IPS DF 6.9 (cell line): ENCODE data around the gene TNIP1.

Experiments used
- DNase-seq: peaks from one replicate; pipeline ENCODE4 v3.0.0-alpha.2; 2013; ENCODE audit warnings: low read depth, low spot score
- H3K27ac ChIP-seq: one replicate; pipeline ENCODE4 v1.5.1; 2013; ENCODE audit warnings: low read length, control low read depth
- H3K27me3 ChIP-seq: 2 replicates; pipeline ENCODE4 v1.6.1; 2013; ENCODE audit warnings: mild to moderate bottlenecking, low read length; ENCODE audit not compliant: control insufficient read depth, insufficient read depth
- H3K36me3 ChIP-seq: 2 replicates; pipeline ENCODE4 v1.6.1; 2013; ENCODE audit warnings: low read length; ENCODE audit not compliant: control insufficient read depth, insufficient read depth
- H3K4me1 ChIP-seq: 2 replicates; pipeline ENCODE4 v1.6.1; 2013; ENCODE audit warnings: low read length; ENCODE audit not compliant: control insufficient read depth, insufficient read depth
- H3K4me3 ChIP-seq: 2 replicates; pipeline ENCODE4 v1.5.1; 2013; ENCODE audit warnings: mild to moderate bottlenecking, low read length
- H3K9me3 ChIP-seq: 2 replicates; pipeline ENCODE4 v1.6.1; 2013; ENCODE audit warnings: low read length, inconsistent platforms; ENCODE audit not compliant: control insufficient read depth, insufficient read depth
- WGBS: extraction: QIAGEN DNeasy Blood & Tissue Kit; methylation state at CpG from one replicate; pipeline ENCODE4 v1.1.7; 2013; ENCODE audit warnings: mixed read lengths, missing lambda C conversion rate; ENCODE audit not compliant: insufficient read length, insufficient coverage; 5-methylcytosine and 5-hydroxymethylcytosine counted together

TNIP1 gene

DNA sequence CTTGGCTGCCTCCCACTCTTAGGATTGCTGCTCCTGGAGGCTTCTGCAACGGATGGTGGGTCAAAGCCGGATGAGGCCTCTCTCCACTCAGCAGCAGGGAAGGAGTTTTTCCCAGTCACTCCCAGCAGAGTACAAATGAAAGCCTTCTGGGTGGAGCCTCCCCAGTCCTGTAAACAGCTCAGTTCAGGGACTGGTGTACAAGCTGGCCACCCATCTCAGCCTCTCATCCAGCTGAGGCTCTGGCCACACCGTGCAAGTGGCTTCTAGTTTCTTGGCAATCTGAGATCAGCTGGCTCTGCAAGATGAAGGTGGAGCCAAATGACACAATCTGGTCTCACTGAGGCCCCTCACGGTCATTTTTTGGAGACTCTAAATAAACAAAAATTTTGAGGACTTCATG is 50.5 kb downstream of the TNIP1 start:
- DNase-seq = no peak
- Histone ChIP-seq H3K4me1 (no peaks in the 10 kb centered on the region), H3K36me3 (0 out of 2 replicates have a peak, but pooled peaks cover 4% of the 10 kb centered on the region), H3K9me3 (no peaks in the 10 kb centered on the region), H3K27me3 (no peaks in the 10 kb centered on the region), H3K4me3 (no peak overlapping the region), H3K27ac (no peak overlapping the region)
- WGBS = no CpG with 5 or more reads among the region's 4 CpGs

DNA sequence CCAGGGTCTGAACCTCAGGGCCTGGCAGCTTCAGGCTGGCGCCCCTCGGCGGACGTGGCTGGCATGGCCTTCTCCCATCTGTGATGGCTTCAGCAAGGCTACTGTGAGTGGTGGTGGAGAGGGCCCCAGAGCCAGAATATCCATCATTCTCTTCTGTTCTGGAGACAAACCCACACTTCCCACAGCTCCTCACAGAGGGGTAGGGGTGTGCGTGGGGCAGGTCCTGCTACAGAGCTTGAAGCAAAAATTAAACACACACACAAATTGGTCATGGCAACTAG is 50.8 kb downstream of the TNIP1 start:
- no peak overlapping the region for H3K27ac ChIP-seq
- WGBS = no CpG with 5 or more reads among the region's 5 CpGs
- H3K4me1 ChIP-seq = no peaks in the 10 kb centered on the region
- H3K9me3 ChIP-seq = no peaks in the 10 kb centered on the region
- no peak for DNase-seq
- no peaks in the 10 kb centered on the region for H3K27me3 ChIP-seq
- H3K36me3 ChIP-seq = 0 out of 2 replicates have a peak, but pooled peaks cover 3% of the 10 kb centered on the region
- H3K4me3 ChIP-seq = no peak overlapping the region

DNA sequence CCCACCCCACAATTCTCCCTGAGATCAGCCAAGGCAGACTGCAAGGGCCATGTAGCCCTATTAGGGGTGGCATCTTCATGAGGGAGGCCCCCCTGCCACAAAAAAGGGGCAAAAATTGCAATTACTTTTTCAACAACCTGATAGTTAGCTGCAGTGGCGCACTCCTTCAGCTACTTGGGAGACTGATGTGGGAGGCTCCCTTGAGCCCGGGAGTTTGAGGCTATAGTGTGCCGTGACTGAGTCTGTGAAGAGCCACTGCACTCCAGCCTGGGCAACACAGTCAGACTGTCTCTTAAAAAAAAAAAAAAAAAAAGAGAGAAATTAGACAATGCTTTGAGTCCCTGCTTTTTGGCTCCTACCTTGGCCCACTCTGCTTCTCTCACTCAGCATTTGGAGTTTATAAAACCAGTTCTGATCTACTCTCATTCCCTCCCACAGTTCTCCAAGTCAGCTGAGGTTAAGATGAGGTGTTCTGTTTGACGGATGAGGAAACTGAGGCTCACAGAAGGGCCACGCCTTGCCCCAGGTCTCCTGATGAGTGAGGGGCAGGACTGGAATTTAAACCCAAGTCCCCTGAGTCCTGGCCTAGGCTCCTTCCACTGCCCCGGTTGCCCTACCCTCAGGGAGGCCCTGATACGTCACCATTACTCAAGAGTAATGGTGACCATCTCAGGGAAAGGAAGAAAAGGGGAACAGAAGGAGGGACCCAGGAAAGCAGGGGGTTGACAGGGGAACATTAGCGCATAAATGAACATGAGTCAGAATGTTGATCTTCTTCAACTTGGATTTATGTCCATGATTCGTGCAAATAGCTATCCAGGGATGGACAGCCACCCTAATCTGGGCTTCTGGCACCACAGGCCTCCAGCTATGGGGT is 51.4 kb downstream of the TNIP1 start:
- Histone ChIP-seq H3K4me3 (no peak overlapping the region), H3K4me1 (no peaks in the 10 kb centered on the region), H3K27me3 (no peaks in the 10 kb centered on the region), H3K9me3 (no peaks in the 10 kb centered on the region), H3K36me3 (no peaks in the 10 kb centered on the region), H3K27ac (no peak overlapping the region)
- no peak for DNase-seq
- no CpG with 5 or more reads among the region's 9 CpGs for WGBS

DNA sequence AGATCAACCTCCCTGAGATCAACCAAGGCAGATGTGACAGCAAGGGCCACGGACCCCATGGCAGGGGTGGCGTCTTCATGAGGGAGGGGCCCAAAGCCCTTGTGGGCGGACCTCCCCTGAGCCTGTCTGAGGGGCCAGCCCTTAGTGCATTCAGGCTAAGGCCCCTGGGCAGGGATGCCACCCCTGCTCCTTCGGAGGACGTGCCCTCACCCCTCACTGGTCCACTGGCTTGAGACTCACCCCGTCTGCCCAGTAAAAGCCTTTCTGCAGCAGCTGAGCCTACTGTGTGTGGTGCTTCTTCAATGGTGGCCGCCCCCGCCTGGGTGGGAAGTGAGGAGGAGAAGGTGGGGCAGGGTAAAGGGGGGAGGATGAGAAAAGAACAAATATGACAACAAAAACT is 52.1 kb downstream of the TNIP1 start:
- Histone ChIP-seq H3K27me3 (no peaks in the 10 kb centered on the region), H3K27ac (no peak overlapping the region), H3K4me3 (no peak overlapping the region), H3K4me1 (no peaks in the 10 kb centered on the region), H3K36me3 (no peaks in the 10 kb centered on the region), H3K9me3 (no peaks in the 10 kb centered on the region)
- no CpG with 5 or more reads among the region's 8 CpGs for WGBS
- DNase-seq = no peak

DNA sequence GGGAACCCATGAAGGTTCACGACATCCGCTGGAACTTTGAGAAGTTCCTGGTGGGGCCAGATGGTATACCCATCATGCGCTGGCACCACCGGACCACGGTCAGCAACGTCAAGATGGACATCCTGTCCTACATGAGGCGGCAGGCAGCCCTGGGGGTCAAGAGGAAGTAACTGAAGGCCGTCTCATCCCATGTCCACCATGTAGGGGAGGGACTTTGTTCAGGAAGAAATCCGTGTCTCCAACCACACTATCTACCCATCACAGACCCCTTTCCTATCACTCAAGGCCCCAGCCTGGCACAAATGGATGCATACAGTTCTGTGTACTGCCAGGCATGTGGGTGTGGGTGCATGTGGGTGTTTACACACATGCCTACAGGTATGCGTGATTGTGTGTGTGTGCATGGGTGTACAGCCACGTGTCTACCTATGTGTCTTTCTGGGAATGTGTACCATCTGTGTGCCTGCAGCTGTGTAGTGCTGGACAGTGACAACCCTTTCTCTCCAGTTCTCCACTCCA is 52.8 kb downstream of the TNIP1 start:
- no peaks in the 10 kb centered on the region for H3K27me3 ChIP-seq
- H3K36me3 ChIP-seq = no peaks in the 10 kb centered on the region
- H3K27ac ChIP-seq = no peak overlapping the region
- no peak overlapping the region for H3K4me3 ChIP-seq
- no peak for DNase-seq
- no CpG with 5 or more reads among the region's 11 CpGs for whole genome bisulfite sequencing
- H3K9me3 ChIP-seq = no peaks in the 10 kb centered on the region
- no peaks in the 10 kb centered on the region for H3K4me1 ChIP-seq

DNA sequence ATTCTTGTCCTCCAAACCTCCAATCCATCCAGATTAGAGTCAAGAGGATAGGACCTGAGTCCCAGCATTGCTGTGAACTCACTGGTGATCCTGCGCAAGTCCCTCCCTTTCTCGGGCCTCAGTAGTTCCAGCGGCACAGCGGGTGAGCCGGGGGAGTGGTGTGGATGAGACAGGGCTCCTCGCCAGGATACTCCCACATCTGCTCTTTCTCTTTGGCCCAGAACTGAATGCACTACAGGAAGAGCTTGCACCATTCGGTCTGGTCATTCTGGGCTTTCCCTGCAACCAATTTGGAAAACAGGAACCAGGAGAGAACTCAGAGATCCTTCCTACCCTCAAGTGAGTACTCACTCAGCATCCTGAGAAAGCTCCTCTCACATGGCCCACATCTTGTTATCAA is 54.2 kb downstream of the TNIP1 start:
- DNase-seq = no peak
- Histone ChIP-seq H3K27ac (no peak overlapping the region), H3K4me3 (no peak overlapping the region), H3K4me1 (no peaks in the 10 kb centered on the region), H3K27me3 (no peaks in the 10 kb centered on the region), H3K36me3 (no peaks in the 10 kb centered on the region), H3K9me3 (no peaks in the 10 kb centered on the region)
- WGBS = no CpG with 5 or more reads among the region's 7 CpGs

DNA sequence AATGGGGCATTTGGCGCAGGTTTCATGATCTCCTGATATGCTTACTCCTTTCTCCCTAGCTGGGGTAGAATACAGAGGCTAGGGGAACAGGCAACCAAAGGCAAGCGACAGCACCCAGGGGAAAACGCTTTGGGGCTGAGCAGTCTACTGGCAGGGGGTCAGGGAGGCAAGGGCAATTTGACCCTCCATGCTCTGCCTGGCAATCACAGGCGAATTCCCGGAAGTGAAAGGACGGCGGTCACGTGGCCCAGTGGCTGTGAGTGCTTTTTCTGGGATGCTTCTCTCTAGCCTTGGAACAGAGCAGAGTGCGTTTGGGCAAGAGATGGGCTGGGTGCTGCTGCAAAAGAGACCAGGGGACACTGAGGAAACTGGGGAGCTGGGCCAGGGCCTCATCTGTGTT is 54.7 kb downstream of the TNIP1 start:
- no peaks in the 10 kb centered on the region for H3K4me1 ChIP-seq
- no CpG with 5 or more reads among the region's 9 CpGs for WGBS
- H3K4me3 ChIP-seq = no peak overlapping the region
- H3K27ac ChIP-seq = no peak overlapping the region
- H3K27me3 ChIP-seq = peaks cover 2% of the 10 kb centered on the region; the same call in 1 of the 2 replicates
- no peak for DNase-seq
- H3K9me3 ChIP-seq = no peaks in the 10 kb centered on the region
- H3K36me3 ChIP-seq = no peaks in the 10 kb centered on the region

DNA sequence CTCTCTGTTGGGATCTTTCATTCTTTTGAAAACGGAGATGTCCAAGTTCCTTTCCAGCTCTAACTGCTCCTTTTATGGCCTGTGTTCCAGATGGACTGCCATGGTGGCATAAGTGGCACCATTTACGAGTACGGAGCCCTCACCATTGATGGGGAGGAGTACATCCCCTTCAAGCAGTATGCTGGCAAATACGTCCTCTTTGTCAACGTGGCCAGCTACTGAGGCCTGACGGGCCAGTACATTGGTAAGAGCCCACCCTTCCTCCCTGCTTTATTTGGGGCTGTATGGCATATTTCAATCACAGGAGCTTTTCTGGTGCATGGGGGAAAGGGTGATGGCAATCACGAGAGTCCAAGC is 55.6 kb downstream of the TNIP1 start:
- no peaks in the 10 kb centered on the region for H3K4me1 ChIP-seq
- no peak for DNase-seq
- H3K27ac ChIP-seq = no peak overlapping the region
- no peak overlapping the region for H3K4me3 ChIP-seq
- no peaks in the 10 kb centered on the region for H3K9me3 ChIP-seq
- WGBS = no CpG with 5 or more reads among the region's 7 CpGs
- no peaks in the 10 kb centered on the region for H3K36me3 ChIP-seq
- H3K27me3 ChIP-seq = peaks cover 3% of the 10 kb centered on the region; the same call in 1 of the 2 replicates

DNA sequence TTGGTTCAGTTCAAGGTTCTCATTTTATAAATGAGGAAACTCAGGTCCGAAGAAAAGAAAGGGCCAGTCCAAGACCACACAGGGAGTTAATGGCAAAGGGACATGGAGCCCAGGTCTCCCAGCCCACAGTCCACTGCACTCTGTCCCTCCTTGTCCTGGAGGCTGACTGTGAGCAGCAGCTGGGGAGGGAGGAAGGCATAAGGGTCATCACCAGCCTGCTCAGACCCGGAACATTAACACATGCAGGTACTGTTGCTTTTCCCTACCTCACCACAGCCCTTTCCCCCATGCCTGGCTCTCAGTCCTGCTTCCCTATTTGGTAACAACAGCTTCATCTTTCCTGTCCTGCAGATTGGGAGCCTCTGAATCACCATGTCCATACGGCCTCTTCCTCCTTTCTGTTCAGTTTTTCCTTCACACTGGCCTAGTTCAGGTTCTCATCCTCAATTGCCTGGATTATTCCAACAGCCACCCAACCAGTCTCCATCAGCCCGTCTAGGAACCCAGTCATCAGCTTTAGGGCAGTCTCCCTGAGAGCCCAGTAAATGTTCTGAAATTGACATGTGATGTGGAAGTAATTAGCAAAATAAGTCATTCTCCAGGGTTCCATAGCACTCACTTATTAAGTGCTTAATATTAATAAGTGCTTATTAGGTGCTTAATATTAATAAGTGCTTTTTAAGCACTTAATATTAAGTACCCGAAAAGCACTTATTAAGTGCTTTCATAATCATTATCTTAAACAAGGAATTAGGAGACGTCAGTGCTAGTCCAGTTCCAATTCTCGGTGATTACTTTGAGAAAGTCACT is 56.2 kb downstream of the TNIP1 start:
- Histone ChIP-seq H3K4me1 (no peaks in the 10 kb centered on the region), H3K4me3 (no peak overlapping the region), H3K9me3 (no peaks in the 10 kb centered on the region), H3K27ac (no peak overlapping the region), H3K27me3 (peaks cover 3% of the 10 kb centered on the region; the same call in 1 of the 2 replicates), H3K36me3 (no peaks in the 10 kb centered on the region)
- DNase-seq = no peak
- WGBS = no CpG with 5 or more reads among the region's 7 CpGs

DNA sequence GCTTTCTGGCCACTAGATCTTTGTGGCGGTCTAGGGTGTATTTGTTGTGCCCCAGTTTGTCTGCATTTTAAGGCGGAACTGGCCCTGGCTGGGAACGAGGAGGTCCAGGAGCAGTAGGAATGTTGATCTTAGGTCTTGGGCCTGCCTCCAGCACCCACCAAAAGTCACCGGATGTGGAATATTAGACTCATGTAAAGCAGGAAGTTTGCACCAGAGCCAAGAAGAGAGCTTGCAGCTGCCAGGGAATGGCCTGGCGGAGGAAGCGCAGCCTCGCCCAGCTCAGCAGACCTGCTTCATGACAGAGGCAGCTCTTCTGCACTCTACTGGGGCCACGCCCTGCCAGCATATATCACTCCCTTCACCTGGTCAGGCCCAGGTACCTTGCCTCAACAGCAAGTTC is 57.2 kb downstream of the TNIP1 start:
- H3K4me1 ChIP-seq = no peaks in the 10 kb centered on the region
- H3K4me3 ChIP-seq = no peak overlapping the region
- DNase-seq = no peak
- no peaks in the 10 kb centered on the region for H3K36me3 ChIP-seq
- no peak overlapping the region for H3K27ac ChIP-seq
- peaks cover 3% of the 10 kb centered on the region; the same call in 1 of the 2 replicates for H3K27me3 ChIP-seq
- WGBS = no CpG with 5 or more reads among the region's 8 CpGs
- H3K9me3 ChIP-seq = no peaks in the 10 kb centered on the region
